ENCODE results near the gene ANAPC5. TPM values are rescaled to one million over a fixed set of nuclear protein-coding genes. Genes with fewer than 3 reads are reported as not detected.
A peak's percentile ranks its signal among the peaks of the same experiment; 100 is the strongest.

Gene ANAPC5
- total RNA-seq, 1 donor from 2014 or later: 65.1 TPM

DNA sequence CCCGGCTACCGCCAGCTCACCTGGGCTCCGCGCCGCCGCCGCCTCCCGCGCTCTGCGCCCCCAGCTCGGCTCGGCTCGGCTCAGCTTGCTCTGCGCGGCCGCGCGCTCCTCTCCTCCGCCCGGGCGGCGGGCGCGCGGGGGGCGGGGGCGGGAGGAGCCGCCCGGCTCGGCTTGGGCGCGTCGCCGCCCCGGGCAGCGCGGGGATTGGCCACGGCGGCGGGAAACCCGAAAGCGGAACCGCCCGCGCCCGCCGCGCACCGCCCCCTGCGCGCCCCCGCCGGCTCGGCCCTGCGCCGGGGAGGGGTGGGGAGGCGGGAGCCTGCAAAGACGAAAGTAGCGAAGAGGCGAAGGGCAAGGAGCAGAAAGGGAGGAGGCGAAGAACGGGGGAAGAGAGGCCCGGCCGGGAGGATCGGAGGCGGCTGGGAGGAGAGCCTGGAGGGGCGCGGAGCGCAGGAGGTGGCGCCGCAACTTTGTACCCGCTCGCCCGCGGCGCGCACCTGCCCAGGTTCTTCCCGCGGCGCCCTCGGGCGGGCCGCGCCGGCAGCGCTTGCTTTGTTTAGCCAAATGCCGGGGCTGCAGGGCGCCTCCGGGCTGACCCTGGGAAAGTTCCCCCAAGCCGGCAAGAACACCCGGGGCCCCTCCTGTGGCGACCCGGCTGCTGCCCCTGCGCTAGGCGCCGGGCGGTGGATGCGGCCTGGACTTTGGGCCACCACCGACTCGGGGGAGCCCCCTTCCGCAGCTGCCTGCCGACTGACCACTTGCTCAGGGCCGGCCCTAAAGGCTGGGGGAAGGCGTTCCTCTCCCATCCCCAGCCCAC lies 55.4 kb downstream of the ANAPC5 start, which contains the start of gene CAMKK2:
CAMKK2 (minus strand) TSS at position 92 of the 817 bp plus-strand sequence. CDS start 22,183 bp downstream, outside the sequence.
- DNase-seq: peak; percentile 89
- H3K4me3 ChIP-seq: peak within 1 kb of the TSS; percentile 96
- H3K36me3 ChIP-seq: peaks cover 10% of the 10 kb centered on the region
- H3K27ac ChIP-seq (replicated peaks): peak within 1 kb of the TSS; percentile 96
- no peaks in the 10 kb centered on the region for H3K27me3 ChIP-seq (ENCODE audit: low read depth)
- no peaks in the 10 kb centered on the region for H3K9me3 ChIP-seq (replicated peaks)
- peaks cover 46% of the 10 kb centered on the region for H3K4me1 ChIP-seq
- TF ChIP-seq, protein P1, sequence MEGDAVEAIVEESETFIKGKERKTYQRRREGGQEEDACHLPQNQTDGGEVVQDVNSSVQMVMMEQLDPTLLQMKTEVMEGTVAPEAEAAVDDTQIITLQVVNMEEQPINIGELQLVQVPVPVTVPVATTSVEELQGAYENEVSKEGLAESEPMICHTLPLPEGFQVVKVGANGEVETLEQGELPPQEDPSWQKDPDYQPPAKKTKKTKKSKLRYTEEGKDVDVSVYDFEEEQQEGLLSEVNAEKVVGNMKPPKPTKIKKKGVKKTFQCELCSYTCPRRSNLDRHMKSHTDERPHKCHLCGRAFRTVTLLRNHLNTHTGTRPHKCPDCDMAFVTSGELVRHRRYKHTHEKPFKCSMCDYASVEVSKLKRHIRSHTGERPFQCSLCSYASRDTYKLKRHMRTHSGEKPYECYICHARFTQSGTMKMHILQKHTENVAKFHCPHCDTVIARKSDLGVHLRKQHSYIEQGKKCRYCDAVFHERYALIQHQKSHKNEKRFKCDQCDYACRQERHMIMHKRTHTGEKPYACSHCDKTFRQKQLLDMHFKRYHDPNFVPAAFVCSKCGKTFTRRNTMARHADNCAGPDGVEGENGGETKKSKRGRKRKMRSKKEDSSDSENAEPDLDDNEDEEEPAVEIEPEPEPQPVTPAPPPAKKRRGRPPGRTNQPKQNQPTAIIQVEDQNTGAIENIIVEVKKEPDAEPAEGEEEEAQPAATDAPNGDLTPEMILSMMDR (IDR thresholded peaks at IDR 0.05; ENCODE audit: borderline replicate concordance): peak; percentile 42
- intact Hi-C loops (cut with micrococcal nuclease): no loop called here

DNA sequence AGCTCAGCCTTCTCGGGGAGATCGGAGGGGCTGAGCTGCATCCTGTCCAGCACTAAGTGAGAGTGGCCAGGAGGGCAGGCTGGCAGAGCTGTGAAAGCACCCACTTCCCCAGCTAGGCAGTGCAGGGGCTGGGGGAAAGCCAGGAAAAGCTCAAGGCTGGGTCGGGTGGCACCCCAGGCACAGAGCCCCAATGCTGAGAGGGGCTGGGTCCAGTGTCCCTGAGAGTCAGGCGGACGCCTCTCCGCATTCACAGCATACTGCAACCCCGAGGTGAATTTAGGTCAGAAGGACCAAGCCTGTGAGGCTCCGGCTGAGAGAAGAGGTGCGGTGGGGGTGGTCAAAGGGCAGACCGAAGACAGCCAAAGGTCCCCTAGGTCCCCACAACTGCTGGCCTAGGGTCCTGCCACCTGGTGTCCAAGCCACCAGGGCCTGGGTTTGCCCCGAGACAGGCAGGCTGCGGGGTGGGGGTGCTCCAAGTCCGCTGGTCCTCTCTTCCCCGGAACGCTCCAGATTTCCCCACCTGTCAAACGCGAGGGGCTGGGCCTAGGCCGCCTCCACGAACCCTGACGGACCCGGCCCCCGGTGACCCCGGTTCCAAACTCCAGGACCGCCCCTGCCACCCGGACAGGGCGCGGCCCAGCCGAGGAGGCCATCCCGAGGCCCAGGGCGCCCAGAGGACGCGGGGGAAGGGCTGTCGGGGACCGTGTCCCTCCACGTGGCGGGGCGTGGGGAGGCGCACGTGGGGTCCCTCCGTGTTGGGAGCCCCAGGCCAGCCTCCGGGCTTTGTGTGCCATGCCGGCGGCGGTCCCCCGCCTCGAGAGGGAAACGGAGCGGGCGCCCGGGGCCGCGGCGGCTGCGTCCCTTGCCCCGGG lies 56.2 kb downstream of the ANAPC5 start:
- intact Hi-C loops (cut with micrococcal nuclease): no loop called here
- DNase-seq: peak; percentile 41
- peak overlapping the region; percentile 96 for H3K4me3 ChIP-seq
- TF ChIP-seq, protein P1 (IDR thresholded peaks at IDR 0.05; ENCODE audit: borderline replicate concordance): no peak
- H3K4me1 ChIP-seq: peaks cover 46% of the 10 kb centered on the region
- peak overlapping the region; percentile 96 for H3K27ac ChIP-seq (replicated peaks)
- peaks cover 11% of the 10 kb centered on the region for H3K36me3 ChIP-seq
- no peaks in the 10 kb centered on the region for H3K9me3 ChIP-seq (replicated peaks)
- no peaks in the 10 kb centered on the region for H3K27me3 ChIP-seq (ENCODE audit: low read depth)

DNA sequence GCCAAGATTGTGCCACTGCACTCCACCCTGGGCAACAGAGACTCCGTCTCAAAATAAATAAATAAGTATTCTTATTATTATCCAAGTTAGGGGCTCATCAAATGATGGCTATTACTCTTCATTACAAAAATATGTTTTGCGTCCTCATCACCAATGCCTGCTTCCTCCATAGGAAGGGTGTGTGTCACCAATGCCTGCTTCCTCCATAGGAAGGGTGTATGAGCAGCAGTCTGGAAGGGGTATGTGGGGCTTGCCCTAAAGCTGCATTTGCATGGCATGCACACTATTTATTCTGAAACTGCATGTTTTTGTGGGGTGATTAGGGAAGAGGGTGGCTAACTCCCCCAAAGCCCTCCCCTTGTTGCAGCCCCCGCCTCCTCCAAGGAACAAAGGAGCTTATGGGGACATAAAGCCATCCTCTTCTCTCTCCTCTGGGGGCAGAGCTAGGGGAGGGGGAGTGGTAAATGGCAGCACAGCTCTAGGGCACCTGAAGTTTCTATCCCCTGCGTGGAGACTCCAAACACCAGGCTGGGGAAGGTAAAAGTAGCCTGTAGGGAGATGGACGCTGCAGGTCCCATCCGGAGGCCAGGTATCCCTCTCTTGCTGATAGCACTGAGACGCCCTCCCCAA lies 57.0 kb downstream of the ANAPC5 start:
- Histone ChIP-seq H3K4me1 (peaks cover 48% of the 10 kb centered on the region), H3K9me3 (replicated peaks) (no peaks in the 10 kb centered on the region)

DNA sequence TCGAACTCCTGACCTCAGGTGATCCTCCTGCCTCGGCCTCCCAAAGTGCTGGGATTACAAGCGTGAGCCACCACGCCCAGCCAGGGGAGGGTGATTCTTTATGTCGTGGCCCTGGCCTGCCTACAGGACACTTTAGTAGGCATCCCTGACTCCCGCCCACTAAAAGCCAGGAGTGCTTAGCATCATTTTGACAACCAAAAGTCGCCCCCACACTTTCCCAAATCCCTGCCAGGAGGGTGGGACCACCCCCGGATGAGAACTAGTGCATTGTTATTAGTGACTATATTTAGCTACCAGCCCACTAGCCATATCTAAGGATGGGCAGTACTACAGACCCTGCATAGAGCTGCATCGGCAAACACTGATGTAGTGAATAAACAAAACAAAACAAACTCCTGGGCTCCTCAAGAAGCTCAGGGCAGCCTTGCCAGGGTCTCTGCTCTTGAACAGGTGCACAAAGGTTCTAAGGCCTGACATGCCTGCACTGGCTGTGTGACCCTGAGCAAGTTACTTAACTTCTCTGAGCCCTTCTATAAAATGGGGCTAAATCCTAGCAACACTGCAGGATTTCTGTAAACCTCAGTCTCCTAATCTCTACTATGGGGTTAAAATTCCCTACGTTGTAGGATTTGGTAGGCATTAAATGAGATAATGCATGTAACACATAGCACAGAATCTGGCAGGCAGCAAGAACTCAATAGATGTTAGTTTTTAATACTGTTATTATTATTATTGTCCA lies 57.9 kb downstream of the ANAPC5 start:
- no peaks in the 10 kb centered on the region for H3K27me3 ChIP-seq (ENCODE audit: low read depth)
- H3K27ac ChIP-seq (replicated peaks): no peak overlapping the region
- TF ChIP-seq, protein P1 (IDR thresholded peaks at IDR 0.05; ENCODE audit: borderline replicate concordance): no peak
- H3K9me3 ChIP-seq (replicated peaks): no peaks in the 10 kb centered on the region
- intact Hi-C loops (cut with micrococcal nuclease): no loop called here
- H3K4me3 ChIP-seq: peak overlapping the region; percentile 96
- peaks cover 57% of the 10 kb centered on the region for H3K4me1 ChIP-seq
- H3K36me3 ChIP-seq: peaks cover 11% of the 10 kb centered on the region
- DNase-seq: no peak

More for the DNA sequence above, 57.0 kb downstream of the ANAPC5 start:
- TF ChIP-seq, protein P1 (IDR thresholded peaks at IDR 0.05; ENCODE audit: borderline replicate concordance): no peak
- H3K27me3 ChIP-seq (ENCODE audit: low read depth): no peaks in the 10 kb centered on the region
- peaks cover 11% of the 10 kb centered on the region for H3K36me3 ChIP-seq
- H3K27ac ChIP-seq (replicated peaks): peak overlapping the region; percentile 96
- no peak for DNase-seq
- intact Hi-C loops (cut with micrococcal nuclease): no loop called here
- H3K4me3 ChIP-seq: peak overlapping the region; percentile 96

Data from left ventricle myocardium inferior (tissue), 1 donor.